Naive thymus-derived CD4-positive, alpha-beta T cell (primary cell): Measurements from ENCODE around the gene ZMYND15. TPM values are rescaled to one million over a fixed set of nuclear protein-coding genes. Genes with fewer than 3 reads are reported as not detected.

Source experiments
- ATAC-seq: fragments of 150-1000 bp; cut with Tn5 transposase; 2 replicates; pipeline ENCODE4 v1.10.0; 2021; ENCODE audit warnings: mild to moderate bottlenecking, moderate library complexity
- CTCF ChIA-PET: fragments of 350-600 bp; sonication (Branson Sonifier 250); formaldehyde crosslinking; loops from one replicate; lab custom pipeline; 2021; ENCODE audit warnings: antibody characterized with exemption; lab: Charles Lee
- POLR2A ChIA-PET: fragments of 350-600 bp; sonication (Branson Sonifier 250); formaldehyde crosslinking; loops from one replicate; lab custom pipeline; 2021; ENCODE audit warnings: antibody characterized with exemption, inconsistent platforms; lab: Charles Lee
- DNase-seq, 9 donors: peaks; one replicate each; pipeline versions ENCODE4 v3.0.0 to v3.0.0-alpha.2; 2020 to 2022; ENCODE audit warnings: mixed read lengths in 1 of 9
- H3K27ac ChIP-seq: one replicate; pipeline ENCODE4 v1.7.0; 2013; ENCODE audit warnings: mild to moderate bottlenecking, low read depth, low read length, moderate library complexity
- H3K27me3 ChIP-seq, 2 donors: one replicate each; pipeline ENCODE4 v1.7.0; 2013; ENCODE audit warnings: low read length in 2 of 2, mild to moderate bottlenecking in 2 of 2, moderate library complexity in 2 of 2; ENCODE audit not compliant: control insufficient read depth in 2 of 2, insufficient read depth in 2 of 2
- H3K36me3 ChIP-seq, 3 experiments: 1 replicate in 2 of 3; 2 replicates in 1 of 3; pipeline ENCODE4 v1.7.0; 2013; ENCODE audit warnings: low read length in 3 of 3, mild to moderate bottlenecking in 3 of 3, moderate library complexity in 1 of 3; ENCODE audit not compliant: insufficient read depth in 3 of 3, control insufficient read depth in 2 of 3
- H3K4me1 ChIP-seq, 2 donors: one replicate each; pipeline ENCODE4 v1.7.0; 2013; ENCODE audit warnings: low read length in 2 of 2, mild to moderate bottlenecking in 2 of 2, moderate library complexity in 1 of 2; ENCODE audit not compliant: control insufficient read depth in 2 of 2, insufficient read depth in 2 of 2
- H3K4me3 ChIP-seq: 2 replicates; pipeline ENCODE4 v1.7.0; 2013; ENCODE audit warnings: mild to moderate bottlenecking, low read length
- H3K9me3 ChIP-seq, 3 experiments: 1 replicate in 2 of 3; 2 replicates in 1 of 3; pipeline ENCODE4 v1.7.0; 2013; ENCODE audit warnings: low read length in 3 of 3; ENCODE audit not compliant: control insufficient read depth in 2 of 3
- H3K27ac Mint-ChIP-seq, 9 donors: one replicate each; pipeline ENCODE4 v1.8.0; 2020 to 2022; ENCODE audit warnings: mixed read lengths in 9 of 9, mild to moderate bottlenecking in 8 of 9, moderate library complexity in 5 of 9, inconsistent platforms in 2 of 9
- H3K27me3 Mint-ChIP-seq, 5 donors: one replicate each; pipeline ENCODE4 v1.8.0; 2021 to 2022; ENCODE audit warnings: mixed read lengths in 5 of 5, mild to moderate bottlenecking in 1 of 5
- H3K36me3 Mint-ChIP-seq, 5 donors: one replicate each; pipeline ENCODE4 v1.8.0; 2020 to 2022; ENCODE audit warnings: mixed read lengths in 5 of 5, mild to moderate bottlenecking in 3 of 5, inconsistent platforms in 1 of 5
- H3K4me1 Mint-ChIP-seq, 7 donors: one replicate each; pipeline ENCODE4 v1.8.0; 2020 to 2022; ENCODE audit warnings: mixed read lengths in 7 of 7, mild to moderate bottlenecking in 3 of 7, inconsistent platforms in 1 of 7
- H3K4me3 Mint-ChIP-seq, 10 donors: one replicate each; pipeline ENCODE4 v1.8.0; 2020 to 2022; ENCODE audit warnings: mild to moderate bottlenecking in 10 of 10, mixed read lengths in 10 of 10, moderate library complexity in 6 of 10, inconsistent platforms in 2 of 10
- H3K9me3 Mint-ChIP-seq, 11 donors: one replicate each; pipeline ENCODE4 v1.8.0; 2020 to 2022; ENCODE audit warnings: mixed read lengths in 11 of 11, mild to moderate bottlenecking in 4 of 11, inconsistent platforms in 1 of 11, moderate library complexity in 1 of 11
- intact Hi-C, 2 donors: fragments of 100-400 bp; cut with micrococcal nuclease; formaldehyde crosslinking; loops; one replicate each; pipeline ENCODE4 v1.15.1; 2023
- polyA plus RNA-seq, 2 donors: library from polyadenylated mRNA; unstranded; fragments of 300-500 nt; fragmentation: Illumina TruSeq; gene quantifications; one replicate each; pipeline ENCODE4 v1.2.3, GENCODE V29; 2021
- total RNA-seq, 6 experiments: library from RNA in 5 of 6; stranded (reverse) in 5 of 6; gene quantifications; 1 replicate in 5 of 6; 2 replicates in 1 of 6; pipeline ENCODE4 v1.2.3 and lab custom pipeline; 2021 to 2026

ZMYND15 gene
- total and polyA plus RNA-seq, 7 experiments from 2014 or later, result 0.22 to 5.2 (median 1.4) TPM; not detected in 3

DNA sequence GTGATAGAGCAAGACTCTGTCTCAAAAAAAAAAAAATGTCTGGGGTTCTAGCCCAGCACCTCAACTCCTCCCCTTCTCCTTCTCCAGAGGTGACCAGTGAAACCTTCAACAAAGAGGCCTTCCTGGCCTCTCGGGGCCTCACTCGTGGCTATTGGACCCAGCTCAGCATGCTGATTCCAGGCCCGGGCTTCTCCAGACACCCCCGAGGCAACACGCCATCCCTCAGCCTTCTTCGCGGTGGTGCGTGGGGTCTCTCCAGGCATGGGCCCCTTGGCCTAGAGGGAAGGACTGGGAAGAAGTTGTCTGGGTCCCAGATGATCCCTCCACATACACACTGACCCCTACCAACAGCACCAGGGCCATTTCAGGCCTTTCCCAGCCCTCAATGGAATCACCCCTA lies 3.6 kb downstream of the ZMYND15 start:
- H3K36me3 Mint-ChIP-seq, result no peaks in the 10 kb centered on the region
- H3K27me3 Mint-ChIP-seq, result peaks cover 0 to 40% (median 6%) of the 10 kb centered on the region in 5 donors
- H3K27ac ChIP-seq, result no peak overlapping the region
- no peaks in the 10 kb centered on the region for H3K9me3 ChIP-seq
- H3K27me3 ChIP-seq, result no peaks in the 10 kb centered on the region
- peaks cover 13 to 20% of the 10 kb centered on the region in 2 donors for H3K4me1 ChIP-seq
- CTCF ChIA-PET, result no interaction called here
- peaks cover 0 to 4% (median 0%) of the 10 kb centered on the region in 3 experiments for H3K36me3 ChIP-seq
- H3K9me3 Mint-ChIP-seq, result no peaks in the 10 kb centered on the region
- ATAC-seq (no peak), DNase-seq (no peak)
- no peak overlapping the region for H3K27ac Mint-ChIP-seq
- no peak overlapping the region for H3K4me3 Mint-ChIP-seq
- intact Hi-C loops, result no loop called here
- POLR2A ChIA-PET, result no interaction called here
- H3K4me3 ChIP-seq, result no peak overlapping the region
- H3K4me1 Mint-ChIP-seq, result peaks cover 15 to 33% (median 27%) of the 10 kb centered on the region in 7 donors

DNA sequence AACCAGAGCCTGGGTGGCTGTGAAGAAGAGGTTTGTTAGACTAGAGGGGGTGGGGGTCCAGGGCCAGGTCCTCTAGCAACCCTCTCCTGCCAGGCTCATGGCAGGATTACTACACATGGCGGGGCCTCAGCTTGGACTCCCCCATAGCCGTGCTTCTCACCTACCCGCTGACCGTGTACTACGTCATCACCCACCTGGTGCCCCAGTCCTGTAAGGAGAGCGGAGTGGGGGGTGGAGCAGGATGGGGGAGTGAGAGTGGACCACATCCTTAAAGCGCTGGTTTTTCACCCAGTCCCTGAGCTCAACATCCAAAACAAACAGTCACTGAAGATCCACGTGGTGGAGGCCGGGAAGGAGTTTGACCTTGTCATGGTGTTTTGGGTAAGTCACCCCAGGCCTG lies 4.3 kb downstream of the ZMYND15 start:
- Histone ChIP-seq H3K27ac (no peak overlapping the region), H3K4me3 (no peak overlapping the region), H3K36me3 (peaks cover 0 to 4% (median 0%) of the 10 kb centered on the region in 3 experiments), H3K27me3 (no peaks in the 10 kb centered on the region), H3K9me3 (no peaks in the 10 kb centered on the region), H3K4me1 (peaks cover 13% of the 10 kb centered on the region in 2 donors)
- peaks cover 0 to 39% (median 6%) of the 10 kb centered on the region in 5 donors for H3K27me3 Mint-ChIP-seq
- ChIA-PET CTCF (interaction anchor here (0.6 kb wide), 1 partner anchor 99 kb away, joined by 3 read pairs; no protein-coding TSS in a partner anchor), POLR2A (interaction anchor here (0.6 kb wide), 1 partner anchor 17 kb away, joined by 3 read pairs; no protein-coding TSS in a partner anchor)
- H3K9me3 Mint-ChIP-seq, result no peaks in the 10 kb centered on the region
- H3K27ac Mint-ChIP-seq, result no peak overlapping the region
- DNase-seq (no peak), ATAC-seq (no peak)
- no peak overlapping the region for H3K4me3 Mint-ChIP-seq
- H3K4me1 Mint-ChIP-seq, result peaks cover 20 to 34% (median 26%) of the 10 kb centered on the region in 7 donors
- intact Hi-C loops, result no loop called here
- no peaks in the 10 kb centered on the region for H3K36me3 Mint-ChIP-seq

- Mint-ChIP-seq H3K36me3 (no peaks in the 10 kb centered on the region), H3K27ac (peak overlapping the region in 1 of 9 donors; percentile 41), H3K9me3 (no peaks in the 10 kb centered on the region), H3K27me3 (peaks cover 0 to 41% (median 2%) of the 10 kb centered on the region in 5 donors), H3K4me3 (no peak overlapping the region), H3K4me1 (peaks cover 15 to 28% (median 23%) of the 10 kb centered on the region in 7 donors)
- POLR2A ChIA-PET, result no interaction called here
- H3K27me3 ChIP-seq, result no peaks in the 10 kb centered on the region
- no peak overlapping the region for H3K27ac ChIP-seq
- intact Hi-C loops, result loop anchor here (5.0 kb wide), 1 partner anchor 33 kb away; the partner anchor contains the start of gene ARRB2 (in 2 of the 2)
- H3K4me1 ChIP-seq, result peaks cover 7 to 9% of the 10 kb centered on the region in 2 donors
- DNase-seq, result no peak
- no peak for ATAC-seq
- H3K9me3 ChIP-seq, result no peaks in the 10 kb centered on the region
- H3K36me3 ChIP-seq, result no peaks in the 10 kb centered on the region
- CTCF ChIA-PET, result no interaction called here
- no peak overlapping the region for H3K4me3 ChIP-seq
Measured at GRCh38 chr17:4744999-4745969, 5.7 kb downstream of the ZMYND15 start.

GRCh38 chr17:4747847-4748246 lies 8.2 kb downstream of the ZMYND15 start:
- intact Hi-C loops, result loop anchor here (1.0 to 5.0 kb wide), 2 partner anchors 9 to 36 kb away; partner anchors contain the start of genes ARRB2 (in 2 of the 2), CXCL16 (in 1 of the 2) and ZMYND15 (in 1 of the 2)
- Mint-ChIP-seq H3K9me3 (peaks cover 0 to 1% (median 0%) of the 10 kb centered on the region in 11 donors), H3K36me3 (no peaks in the 10 kb centered on the region), H3K27ac (peak overlapping the region; percentile 61 to 90 (median 77)), H3K27me3 (peaks cover 0 to 40% (median 0%) of the 10 kb centered on the region in 5 donors), H3K4me3 (peak overlapping the region; percentile 66 to 77 (median 72)), H3K4me1 (peaks cover 13 to 26% (median 21%) of the 10 kb centered on the region in 7 donors)
- no peaks in the 10 kb centered on the region for H3K36me3 ChIP-seq
- peak in 7 of 9 donors; percentile 28 to 67 (median 58) for DNase-seq
- ATAC-seq, result peak; percentile 95
- H3K27me3 ChIP-seq, result no peaks in the 10 kb centered on the region
- ChIA-PET CTCF (no interaction called here), POLR2A (interaction anchor here (0.6 to 1.2 kb wide), 3 partner anchors 9 to 37 kb away, joined by 3 read pairs; no protein-coding TSS in a partner anchor)
- no peak overlapping the region for H3K27ac ChIP-seq
- H3K9me3 ChIP-seq, result no peaks in the 10 kb centered on the region
- no peak overlapping the region for H3K4me3 ChIP-seq
- peaks cover 5 to 7% of the 10 kb centered on the region in 2 donors for H3K4me1 ChIP-seq

GRCh38 chr17:4748686-4749085 lies 9.1 kb downstream of the ZMYND15 start:
- Histone ChIP-seq H3K9me3 (no peaks in the 10 kb centered on the region), H3K4me1 (peaks cover 5 to 7% of the 10 kb centered on the region in 2 donors), H3K36me3 (no peaks in the 10 kb centered on the region), H3K27me3 (no peaks in the 10 kb centered on the region), H3K27ac (no peak overlapping the region), H3K4me3 (no peak overlapping the region)
- ChIA-PET CTCF (no interaction called here), POLR2A (interaction anchor here (0.5 to 0.9 kb wide), 2 partner anchors 17 to 47 kb away, joined by 3 to 4 read pairs; partner anchors contain the start of gene PSMB6)
- ATAC-seq, result no peak
- H3K4me1 Mint-ChIP-seq, result peaks cover 13 to 26% (median 21%) of the 10 kb centered on the region in 7 donors
- H3K27ac Mint-ChIP-seq, result peak overlapping the region in 4 of 9 donors; percentile 35 to 73 (median 62)
- H3K36me3 Mint-ChIP-seq, result no peaks in the 10 kb centered on the region
- intact Hi-C loops, result loop anchor here (1.0 to 5.0 kb wide), 2 partner anchors 9 to 36 kb away; partner anchors contain the start of genes ARRB2 (in 2 of the 2), CXCL16 (in 1 of the 2) and ZMYND15 (in 1 of the 2)
- peaks cover 0 to 1% (median 0%) of the 10 kb centered on the region in 11 donors for H3K9me3 Mint-ChIP-seq
- H3K27me3 Mint-ChIP-seq, result peaks cover 0 to 45% (median 2%) of the 10 kb centered on the region in 5 donors
- no peak for DNase-seq
- peak overlapping the region in 7 of 10 donors; percentile 37 to 76 (median 72) for H3K4me3 Mint-ChIP-seq

DNA sequence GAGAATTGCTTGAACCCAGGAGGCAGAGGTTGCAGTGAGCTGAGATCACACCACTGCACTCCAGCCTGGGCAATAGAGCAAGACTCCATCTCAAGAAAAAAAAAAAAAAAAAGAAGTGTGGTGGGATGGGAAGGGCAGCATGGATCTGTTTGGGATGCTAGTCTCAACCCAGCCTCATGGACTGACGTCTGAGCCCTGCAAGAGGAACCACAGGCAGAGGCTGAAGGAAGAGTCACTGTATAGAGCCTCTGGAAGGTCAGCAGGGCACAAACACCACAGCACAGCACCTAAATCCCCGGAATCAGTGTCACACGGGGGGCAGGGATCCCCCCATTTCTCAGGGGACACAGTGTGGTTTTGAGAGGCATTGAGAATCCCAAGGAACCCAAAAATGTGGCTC lies 11.0 kb downstream of the ZMYND15 start:
- H3K9me3 ChIP-seq, result no peaks in the 10 kb centered on the region
- Mint-ChIP-seq H3K36me3 (no peaks in the 10 kb centered on the region), H3K4me1 (peaks cover 13 to 26% (median 17%) of the 10 kb centered on the region in 7 donors), H3K4me3 (no peak overlapping the region), H3K27ac (no peak overlapping the region), H3K27me3 (peaks cover 8 to 52% (median 15%) of the 10 kb centered on the region in 5 donors), H3K9me3 (peaks cover 0 to 1% (median 0%) of the 10 kb centered on the region in 11 donors)
- no peaks in the 10 kb centered on the region for H3K27me3 ChIP-seq
- ChIA-PET POLR2A (interaction anchor here (0.7 kb wide), 1 partner anchor 113 kb away, joined by 3 read pairs; no protein-coding TSS in a partner anchor), CTCF (no interaction called here)
- no peak for ATAC-seq
- no peak overlapping the region for H3K27ac ChIP-seq
- intact Hi-C loops, result no loop called here
- no peak overlapping the region for H3K4me3 ChIP-seq
- H3K36me3 ChIP-seq, result no peaks in the 10 kb centered on the region
- peaks cover 5 to 7% of the 10 kb centered on the region in 2 donors for H3K4me1 ChIP-seq
- no peak for DNase-seq
